Posterior vena cava (tissue), 2 donors: ENCODE data around the gene CST5. TPM values are rescaled to one million over a fixed set of nuclear protein-coding genes. Genes with fewer than 3 reads are reported as not detected.
"Not testable (repeated sequence)": the region's sequence is repeated elsewhere in the genome, so short reads cannot be mapped to it uniquely, and the experiment has no call there.

Source experiments
- DNase-seq: peaks from one replicate; pipeline ENCODE4 v3.0.0-alpha.2; 2020; ENCODE audit warnings: low spot score
- intact Hi-C, 2 donors: fragments of 100-400 bp; cut with DNase I; formaldehyde crosslinking; loops; one replicate each; pipeline versions ENCODE4 v1.14.1 to v1.14.2; 2022 to 2023
- long read RNA-seq, 2 donors: library from polyadenylated mRNA; unstranded; transcript quantifications; one replicate each; pipeline ENCODE4 v2.0.0, GENCODE V29; 2020 to 2021
- total RNA-seq, 2 donors: library from RNA; stranded (reverse); fragmentation: NEBNext Ultra II Directional; extraction: Animal tissue kit (Norgen Biotek cat#: 25700); gene quantifications; one replicate each; pipeline ENCODE4 v1.2.1, GENCODE V29; 2021
- donor health status: DM: yes; HTN: yes; CAD: no.
- donor health status: DM: yes; HTN: yes; CAD: no.

Gene CST5, protein sequence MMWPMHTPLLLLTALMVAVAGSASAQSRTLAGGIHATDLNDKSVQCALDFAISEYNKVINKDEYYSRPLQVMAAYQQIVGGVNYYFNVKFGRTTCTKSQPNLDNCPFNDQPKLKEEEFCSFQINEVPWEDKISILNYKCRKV
- total RNA-seq = not detected
- long read RNA-seq, donor 1 = 0 reads
- long read RNA-seq, donor 2 = 0 reads

DNA sequence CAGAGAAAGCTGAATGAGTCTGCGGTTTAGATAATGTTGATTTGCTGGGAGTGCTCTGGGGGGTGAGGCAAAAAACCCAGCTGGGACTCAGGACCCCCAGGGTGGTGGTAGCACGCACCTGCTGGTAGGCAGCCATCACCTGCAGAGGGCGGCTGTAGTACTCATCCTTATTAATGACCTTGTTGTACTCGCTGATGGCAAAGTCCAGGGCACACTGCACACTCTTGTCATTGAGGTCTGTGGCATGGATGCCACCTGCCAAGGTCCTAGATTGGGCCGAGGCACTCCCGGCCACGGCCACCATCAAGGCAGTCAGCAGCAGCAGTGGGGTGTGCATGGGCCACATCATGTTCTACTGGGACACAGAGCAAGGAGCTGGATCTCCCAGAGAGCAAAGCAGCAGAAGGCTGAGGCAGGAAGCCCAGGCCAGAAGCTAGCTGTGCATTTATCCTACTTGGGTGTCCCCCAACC, at the start of gene CST5:
TSS of gene CST5 (minus strand) at position 421 of the 471 bp plus-strand sequence. CDS start at position 349, 72 bp downstream.
- DNase-seq = peak; percentile 69
- intact Hi-C loops = no loop called here

DNA sequence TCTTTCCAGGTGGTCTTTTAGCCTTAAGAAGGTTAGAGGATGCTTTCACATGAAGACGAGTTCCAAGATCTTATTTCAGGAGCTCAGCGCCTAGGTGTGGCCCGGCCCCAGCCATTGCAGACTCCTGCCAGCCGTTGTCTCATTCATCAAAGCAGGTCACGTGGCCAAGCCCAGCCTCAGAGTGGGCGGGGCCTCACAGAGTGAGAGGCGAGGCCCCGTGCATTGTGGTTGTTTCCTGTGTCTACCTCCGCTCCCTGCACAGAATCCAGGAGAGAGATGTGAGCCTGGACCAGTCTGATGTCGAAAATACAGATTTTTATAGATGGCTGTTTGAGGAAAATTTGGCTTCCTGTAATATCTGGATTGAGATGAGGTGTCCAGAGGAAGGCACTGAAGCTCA, 49.2 kb upstream of the CST5 start:
- no peak for DNase-seq
- intact Hi-C loops = no loop called here

DNA sequence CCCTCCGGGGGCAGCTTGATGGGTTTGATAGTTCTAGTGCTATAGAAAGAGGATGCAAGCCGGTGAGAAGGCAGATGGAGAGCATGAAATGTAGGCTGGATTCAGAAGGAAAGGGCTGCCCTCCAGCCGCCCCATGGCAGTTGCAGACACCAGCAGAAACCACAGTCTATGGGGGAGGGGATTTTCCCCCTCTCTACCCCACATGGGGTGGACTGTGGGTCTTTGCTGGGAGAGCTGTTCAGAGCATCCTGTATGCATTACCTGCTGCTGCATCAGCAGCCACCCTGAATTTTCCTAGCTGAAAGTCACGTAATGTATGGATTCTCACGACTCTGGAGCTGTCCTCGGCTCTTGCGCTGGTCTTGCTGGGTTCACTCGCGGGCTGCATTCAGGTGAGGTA, 48.8 kb upstream of the CST5 start:
- intact Hi-C loops = no loop called here

DNA sequence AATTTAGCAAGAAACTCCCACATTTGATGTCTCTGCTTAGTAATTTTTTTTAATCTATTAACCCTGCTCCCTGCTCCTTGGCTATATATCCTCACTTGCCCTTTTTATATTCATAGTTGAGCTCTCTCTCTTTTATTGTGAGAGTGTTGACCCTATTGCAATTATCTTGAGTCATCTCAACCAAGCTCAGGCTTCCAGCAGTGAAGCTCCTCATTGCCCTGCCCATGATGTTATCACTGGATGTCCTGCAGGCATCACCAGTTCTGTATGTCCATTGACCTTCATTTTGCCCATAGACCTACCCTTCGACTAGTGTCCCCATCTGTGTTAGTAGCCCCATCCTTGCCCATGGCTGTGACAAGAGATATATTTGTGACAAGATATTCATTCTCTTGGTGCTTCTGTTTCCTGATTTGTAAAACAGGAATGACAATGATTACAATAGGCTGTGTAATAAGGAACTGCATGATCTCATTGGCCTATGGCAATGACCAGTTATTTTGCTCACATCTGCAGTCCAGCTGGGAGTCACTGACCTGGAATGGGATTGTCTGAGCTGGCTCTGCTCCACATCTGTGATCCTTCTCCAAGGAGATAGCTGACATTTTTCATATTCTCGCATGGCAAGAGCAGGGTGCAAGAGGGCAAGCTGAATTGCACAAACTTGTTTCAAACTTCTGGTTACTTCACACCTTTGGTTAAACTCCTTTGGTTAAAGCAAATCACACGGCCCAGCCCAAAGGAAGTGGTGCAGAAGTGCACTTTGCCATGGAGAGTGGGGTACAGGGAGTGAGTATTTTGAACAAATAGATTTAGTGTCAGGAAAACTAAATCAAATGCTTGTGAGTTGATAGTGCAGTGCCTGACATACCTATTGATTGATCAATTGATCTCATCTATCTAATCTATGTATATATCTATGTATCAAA, 47.7 kb upstream of the CST5 start:
- no peak for DNase-seq

More for the DNA sequence above, 48.8 kb upstream of the CST5 start:
- no peak for DNase-seq

DNA sequence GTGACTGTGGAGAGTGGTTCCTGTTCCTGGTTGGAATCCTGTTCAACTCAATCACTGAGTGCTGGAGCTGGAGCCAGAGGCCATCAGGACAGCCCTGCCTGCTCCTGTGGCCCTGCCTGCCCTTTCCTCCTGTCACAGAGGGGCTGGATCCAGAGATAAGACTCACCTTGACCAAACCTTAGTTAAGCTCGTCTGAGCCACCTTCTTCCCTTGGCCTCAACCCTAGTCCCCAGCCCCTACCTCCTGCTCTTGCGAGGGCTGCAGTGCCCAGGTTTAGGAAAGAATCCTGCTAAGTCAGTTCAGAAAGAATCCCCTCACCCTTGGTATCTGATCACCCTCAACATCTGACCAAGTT, 47.0 kb upstream of the CST5 start:
- no peak for DNase-seq
- intact Hi-C loops = no loop called here

More for the DNA sequence above, 47.7 kb upstream of the CST5 start:
- intact Hi-C loops = no loop called here

DNA sequence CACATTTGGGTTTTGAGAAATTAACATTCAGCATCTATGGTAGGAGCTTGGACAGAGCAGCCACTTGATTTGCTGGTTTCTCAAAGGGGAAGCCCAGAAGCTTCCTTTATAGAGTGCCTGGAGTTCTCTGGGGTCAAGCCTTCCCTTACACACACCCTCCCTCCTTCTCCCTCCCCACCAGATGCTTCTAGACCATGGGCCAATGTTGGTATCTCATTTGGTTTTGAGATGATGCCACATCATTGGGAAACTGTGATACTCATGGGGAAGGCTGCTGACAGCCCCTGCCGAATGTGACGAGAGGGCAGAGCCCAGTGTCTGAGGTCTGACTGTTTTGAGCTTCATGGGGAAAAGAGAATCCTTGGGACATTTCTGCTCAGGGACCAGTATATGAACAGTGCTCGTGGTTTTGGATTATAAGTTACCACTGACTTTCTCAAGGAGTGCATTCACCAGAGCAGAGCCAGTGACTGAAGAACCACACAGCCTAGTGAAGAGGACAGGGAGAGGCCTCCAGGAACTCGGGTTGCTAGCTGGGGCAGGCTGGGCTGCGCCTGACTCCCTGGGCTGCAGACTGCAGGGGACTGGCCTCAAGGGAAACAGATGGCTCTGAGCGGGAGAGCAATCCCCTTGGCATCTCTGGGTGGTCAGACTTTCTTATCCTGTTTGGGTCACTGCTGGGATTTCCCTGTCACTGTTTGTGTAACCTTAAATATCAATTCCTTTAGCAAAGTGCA, 46.4 kb upstream of the CST5 start:
- DNase-seq = no peak
- intact Hi-C loops = no loop called here

DNA sequence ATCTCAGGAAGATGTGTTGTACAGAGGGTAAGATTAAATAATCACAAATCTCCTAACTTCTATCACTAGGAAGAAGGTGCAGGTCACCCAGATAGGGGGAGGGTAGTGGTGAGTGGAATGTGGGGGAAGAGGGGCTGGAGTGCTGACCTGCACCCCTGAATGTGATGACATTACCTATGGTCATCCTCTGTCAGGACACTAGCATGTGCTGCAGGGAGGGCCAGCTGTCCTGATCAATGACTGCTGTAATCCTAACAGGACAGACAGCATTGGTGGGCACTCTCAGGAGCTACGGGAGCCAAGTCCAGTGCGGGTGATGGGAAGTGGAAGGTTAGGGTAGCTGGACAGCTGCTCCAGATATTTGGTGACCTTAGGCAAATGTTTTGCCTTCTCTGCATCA, 45.2 kb upstream of the CST5 start:
- intact Hi-C loops = no loop called here
- DNase-seq = no peak

DNA sequence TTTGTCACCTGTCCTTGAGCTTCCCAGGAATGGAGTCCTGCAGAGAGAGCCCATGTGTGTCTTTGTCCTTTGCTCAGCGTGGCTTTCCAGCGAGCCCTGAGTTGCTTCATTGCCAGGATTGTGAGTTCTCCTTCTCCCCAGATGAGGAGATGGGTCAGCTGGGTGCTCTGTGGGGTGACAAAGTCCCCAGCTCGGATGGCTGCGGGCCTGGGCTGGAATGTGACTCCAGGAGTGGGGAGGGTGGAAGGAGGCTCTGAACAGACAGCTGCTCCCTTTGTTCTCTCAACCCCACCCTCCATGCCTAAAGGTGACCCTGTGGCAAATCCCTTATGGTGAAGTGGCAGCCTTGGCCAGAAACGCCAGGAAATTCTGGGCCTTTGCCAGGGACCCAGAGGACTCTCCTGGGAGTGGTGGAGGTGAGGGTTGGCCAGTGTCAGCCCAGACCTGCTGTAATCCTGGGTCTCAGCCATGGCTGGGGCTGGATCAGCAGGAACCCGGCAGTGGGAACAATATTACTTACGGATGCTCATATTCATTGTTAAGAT, 44.4 kb upstream of the CST5 start:
- DNase-seq = no peak
- intact Hi-C loops = no loop called here

DNA sequence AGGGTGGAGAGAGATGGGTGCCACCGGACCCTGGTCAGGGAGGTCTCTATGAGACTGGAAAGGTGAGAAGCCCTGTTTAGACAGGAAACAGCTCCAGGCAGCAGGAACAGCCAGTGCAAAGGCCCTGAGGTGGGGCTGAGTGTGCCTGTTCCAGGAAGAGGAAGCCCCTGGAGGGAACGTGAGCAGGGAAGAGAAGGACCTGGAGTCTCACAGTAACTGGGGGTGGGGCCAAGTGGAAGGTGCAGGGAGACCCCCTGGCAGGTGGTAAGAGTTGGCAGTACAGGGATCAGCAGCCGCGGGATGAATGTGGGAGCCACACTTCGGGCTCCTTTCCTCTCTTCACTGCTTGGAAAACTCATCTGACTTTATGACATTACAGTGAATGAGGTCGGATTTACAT, 43.8 kb upstream of the CST5 start:
- intact Hi-C loops = no loop called here
- DNase-seq = no peak

DNA sequence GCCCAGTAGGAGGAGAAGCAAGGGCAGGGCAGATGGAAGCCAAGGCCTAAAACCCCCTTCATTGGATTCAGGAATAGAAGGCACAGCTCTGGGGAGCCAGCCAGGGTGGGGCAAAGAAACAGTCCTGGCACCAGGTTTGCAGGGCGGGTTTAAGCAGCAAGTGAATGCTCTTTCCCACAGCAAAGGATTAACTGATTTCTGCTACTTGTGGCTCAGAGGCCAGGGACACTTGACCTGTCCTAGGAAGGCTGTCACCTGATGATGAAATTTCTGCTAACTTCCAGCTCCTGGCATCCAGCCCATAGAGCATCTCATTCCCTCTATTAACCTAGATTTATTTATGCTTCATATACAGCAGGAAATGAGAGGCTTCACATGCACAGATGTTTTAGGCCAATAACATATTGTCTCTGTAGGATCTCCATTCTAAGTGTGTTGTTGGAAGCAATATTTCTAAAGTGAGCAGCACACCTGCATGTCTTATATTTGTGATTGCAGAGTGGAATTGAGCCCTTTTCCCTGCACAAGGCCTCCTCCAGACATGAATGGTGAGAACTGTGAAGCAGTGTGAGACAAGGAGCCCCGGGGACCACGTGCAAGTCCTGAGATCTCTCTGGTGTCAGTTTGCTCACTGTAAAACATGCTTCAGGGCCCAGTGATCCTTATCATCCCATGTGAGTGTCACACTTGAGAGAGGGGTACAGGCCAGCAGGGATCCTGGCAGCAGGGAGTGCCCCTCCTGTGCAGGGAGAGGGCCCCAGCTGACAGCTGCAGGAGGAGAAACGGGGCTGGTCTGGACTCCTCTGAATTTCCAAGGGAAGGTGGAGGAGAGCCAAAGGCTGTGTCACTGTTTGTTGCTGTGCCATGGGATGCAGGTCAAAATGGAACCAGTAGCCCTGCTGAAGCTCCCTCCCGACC, 41.1 kb upstream of the CST5 start:
- DNase-seq = peak; percentile 64
- intact Hi-C loops = no loop called here

DNA sequence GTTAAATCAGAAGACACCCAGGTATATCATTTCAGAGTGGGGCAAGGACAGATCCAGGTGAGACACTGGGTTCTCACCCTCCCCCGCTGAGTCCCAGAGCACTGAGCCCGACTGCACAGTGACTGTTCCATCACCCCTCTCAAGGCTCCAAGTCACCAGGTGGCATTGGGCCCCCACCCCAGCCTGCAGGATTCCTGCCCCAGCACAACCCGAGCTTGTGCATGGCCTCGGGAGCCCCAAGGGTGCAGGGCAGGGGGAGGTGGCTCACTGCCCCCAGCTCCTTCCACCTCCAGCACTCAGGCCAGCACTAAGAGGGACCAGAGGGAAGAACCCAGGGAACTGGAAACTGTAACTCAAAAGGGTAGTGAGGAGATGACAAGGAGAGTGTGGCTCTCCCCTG, 39.3 kb upstream of the CST5 start:
- DNase-seq = no peak
- intact Hi-C loops = no loop called here

DNA sequence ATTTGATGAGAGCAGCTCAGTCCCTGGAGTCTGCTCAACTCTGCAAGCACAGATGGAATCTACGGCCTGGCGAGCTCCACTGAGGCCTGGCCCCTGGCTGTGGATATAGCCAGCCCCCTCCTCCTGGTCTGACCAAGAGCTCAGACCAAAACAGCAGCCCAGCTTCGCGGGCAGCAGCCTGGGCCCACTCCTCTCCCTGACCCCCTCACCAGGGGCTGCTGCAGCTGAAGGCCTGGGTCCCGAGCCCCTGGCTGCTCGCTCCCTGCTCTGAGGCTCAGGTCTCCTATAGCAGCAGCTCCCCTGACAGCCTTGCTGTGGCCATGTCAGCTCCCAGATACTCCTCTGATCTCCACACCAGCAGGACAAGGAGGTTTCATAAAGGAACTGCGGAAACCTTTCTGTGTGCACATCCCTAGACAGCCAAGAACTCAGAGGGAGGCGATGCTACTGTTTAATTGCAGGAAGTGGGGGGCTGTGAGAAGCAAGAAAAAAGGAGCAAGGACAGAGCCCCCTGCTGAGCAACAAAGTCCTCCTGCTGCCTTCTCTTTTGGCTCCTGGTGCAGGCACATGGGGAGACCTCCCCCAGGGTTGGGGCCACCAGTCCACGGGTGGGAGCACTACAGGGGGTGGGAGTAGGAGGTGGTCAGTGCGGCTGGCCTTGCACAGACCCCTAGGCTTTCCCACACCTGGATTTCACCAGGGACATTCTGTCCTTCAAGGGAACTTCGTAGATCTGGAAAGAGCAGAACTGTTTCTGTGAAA, 38.7 kb upstream of the CST5 start:
- intact Hi-C loops = no loop called here
- no peak for DNase-seq

DNA sequence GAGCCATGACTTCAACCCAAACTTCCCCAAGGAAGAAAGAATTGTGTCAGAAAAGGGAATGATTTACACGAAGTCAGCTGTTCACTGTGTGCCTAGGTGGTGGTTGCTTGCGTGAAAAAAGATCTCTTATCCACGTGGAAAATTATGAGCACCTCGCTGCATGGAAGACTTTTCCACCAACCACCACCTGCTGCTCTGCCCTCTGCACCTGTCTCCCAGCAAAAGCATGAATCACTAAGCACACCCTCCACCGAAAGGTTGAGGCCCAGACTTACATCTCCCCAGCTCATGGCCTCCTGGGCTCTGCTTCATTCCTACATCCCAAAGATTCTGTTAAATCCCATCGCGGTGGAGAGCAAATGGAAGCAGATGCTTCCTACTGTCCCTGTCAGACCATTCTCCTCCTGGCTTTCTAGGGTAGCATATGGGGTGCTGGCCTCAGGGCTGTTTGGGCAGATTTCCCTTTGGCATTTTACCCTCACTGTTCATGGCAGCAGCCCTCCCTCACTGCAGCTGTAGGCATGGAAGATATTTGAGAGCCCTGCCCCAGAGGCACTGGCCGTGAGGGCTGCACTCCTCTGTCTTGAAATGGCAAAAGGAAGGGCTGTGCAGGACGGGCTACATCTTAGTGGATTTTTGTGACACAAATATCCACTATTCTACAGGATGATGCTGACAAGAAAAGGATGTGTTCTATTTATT, 37.6 kb upstream of the CST5 start:
- no peak for DNase-seq
- intact Hi-C loops = no loop called here

DNA sequence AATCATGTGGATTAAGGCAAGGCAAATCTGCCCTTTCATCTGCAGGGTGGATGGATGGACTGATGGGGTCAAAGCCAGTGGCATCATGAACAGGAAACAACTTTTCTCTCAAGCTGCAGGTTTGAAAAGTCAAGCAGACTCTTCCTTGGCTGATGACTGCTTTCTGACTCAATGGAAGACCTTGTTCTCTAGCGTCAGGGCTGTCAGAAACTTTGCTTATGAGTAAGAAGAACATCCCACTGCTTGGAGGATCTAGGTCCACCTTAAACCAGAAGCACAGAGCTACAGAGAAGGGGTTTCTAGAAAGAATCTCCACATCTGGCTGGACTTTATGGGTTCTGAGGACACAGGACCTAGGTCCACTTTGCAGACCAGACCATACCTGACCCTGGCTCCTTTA, 36.3 kb upstream of the CST5 start:
- no peak for DNase-seq
- intact Hi-C loops = no loop called here

DNA sequence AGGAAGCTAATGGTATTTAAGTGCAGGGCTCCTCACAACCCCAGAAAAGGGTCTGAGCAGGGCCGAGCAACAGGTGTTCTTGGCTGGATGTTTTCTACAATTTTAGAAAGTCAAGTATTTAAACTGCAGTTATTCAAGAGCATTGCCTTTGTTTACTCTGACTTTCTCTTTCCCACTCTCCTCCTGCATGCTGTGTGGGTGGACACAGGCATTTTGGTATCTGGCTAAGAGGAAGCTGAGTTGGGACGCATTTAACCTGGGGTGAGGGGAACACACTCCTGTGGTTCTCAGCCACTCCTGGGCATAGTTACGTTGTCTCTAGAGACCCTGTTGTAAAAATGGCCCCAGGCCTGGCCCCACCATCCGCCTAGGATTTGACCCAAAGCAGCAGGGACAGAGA, 34.9 kb upstream of the CST5 start:
- DNase-seq, intact Hi-C loops: not testable (repeated sequence)

DNA sequence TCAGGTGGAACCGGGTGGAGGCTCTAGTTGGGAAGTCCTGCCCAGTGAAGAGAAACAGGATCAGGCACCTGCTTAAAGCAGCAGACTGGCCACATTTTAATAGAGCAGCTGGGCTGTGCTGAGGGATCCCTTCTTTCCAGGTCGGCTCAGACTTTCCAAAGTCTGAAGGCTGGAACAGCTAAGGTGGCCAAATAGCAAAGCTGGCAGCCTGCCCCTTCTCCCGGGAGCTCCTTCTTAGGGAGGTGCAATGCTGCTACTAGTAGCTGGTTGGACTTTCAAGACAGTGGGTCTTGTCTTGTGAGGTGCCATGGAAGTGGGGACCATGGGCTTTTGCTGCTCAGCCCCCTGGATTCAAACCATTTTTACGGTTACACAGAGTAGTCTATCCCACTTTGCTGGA, 30.7 kb upstream of the CST5 start:
- no peak for DNase-seq

DNA sequence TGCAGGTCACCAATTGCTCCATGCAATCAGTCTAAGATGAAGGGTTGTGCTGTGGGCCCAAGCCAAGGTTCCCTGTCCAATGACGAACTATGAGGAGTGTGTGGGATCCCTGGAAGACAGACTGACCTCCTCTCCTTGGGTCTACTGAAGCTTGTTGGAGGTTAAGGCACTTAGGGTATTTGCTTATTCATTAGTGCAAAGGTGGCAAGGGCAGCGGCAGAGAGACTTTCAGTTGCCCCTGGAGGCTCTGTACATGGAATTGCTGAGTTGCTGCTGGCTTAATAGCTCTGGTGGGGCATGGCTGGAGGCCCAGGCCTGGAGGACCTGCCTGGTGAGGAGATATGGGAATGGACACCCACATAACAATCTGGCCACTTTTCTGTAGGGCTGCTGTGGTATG, 29.8 kb upstream of the CST5 start:
- intact Hi-C loops = no loop called here
- no peak for DNase-seq

More for the DNA sequence above, 30.7 kb upstream of the CST5 start:
- intact Hi-C loops = no loop called here

DNA sequence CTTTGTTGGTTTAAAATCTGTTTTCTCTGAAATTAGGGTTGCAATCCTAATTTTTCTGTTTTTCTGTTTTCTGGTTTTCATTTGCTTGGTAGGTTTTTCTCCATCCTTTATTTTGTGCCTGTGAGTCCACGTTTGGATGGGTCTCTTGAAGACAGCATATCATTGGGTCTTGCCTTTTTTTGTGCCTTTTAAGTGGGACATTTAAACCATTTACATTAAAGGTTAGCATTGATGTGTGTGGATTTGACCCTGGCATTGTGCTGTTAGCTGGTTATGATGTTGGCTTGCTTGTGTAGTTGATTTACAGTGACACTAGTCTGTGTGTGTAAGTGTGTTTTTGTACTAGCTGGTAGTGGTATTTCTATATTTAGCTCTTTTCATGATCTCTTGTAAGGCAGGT, 28.0 kb upstream of the CST5 start:
- no peak for DNase-seq
- intact Hi-C loops = no loop called here
